Large intestine (tissue), 3 donors: ENCODE results near the gene RNF166. TPM values are rescaled to one million over a fixed set of nuclear protein-coding genes. Genes with fewer than 3 reads are reported as not detected.
A peak's percentile ranks its signal among the peaks of the same experiment; 100 is the strongest.
"Not testable (repeated sequence)": the region's sequence is repeated elsewhere in the genome, so short reads cannot be mapped to it uniquely, and the experiment has no call there.

Experiments
- DNase-seq, 2 donors: peaks; one replicate each; pipeline versions ENCODE4 v3.0.0 to v3.0.0-alpha.2; 2013
- H3K27ac ChIP-seq: one replicate; pipeline ENCODE4 v1.5.1; 2013; ENCODE audit warnings: low read length
- H3K27me3 ChIP-seq: 2 replicates; pipeline ENCODE4 v1.6.1; 2013; ENCODE audit warnings: low read length; ENCODE audit not compliant: control insufficient read depth, insufficient read depth
- H3K36me3 ChIP-seq: 2 replicates; pipeline ENCODE4 v1.6.1; 2013; ENCODE audit warnings: low read length; ENCODE audit not compliant: control insufficient read depth, insufficient read depth
- H3K4me1 ChIP-seq: one replicate; pipeline ENCODE4 v1.6.1; 2013; ENCODE audit warnings: low read length; ENCODE audit not compliant: control insufficient read depth, insufficient read depth
- H3K4me3 ChIP-seq: one replicate; pipeline ENCODE4 v1.5.1; 2013; ENCODE audit warnings: low read length
- H3K9me3 ChIP-seq: one replicate; pipeline ENCODE4 v1.6.1; 2013; ENCODE audit warnings: mild to moderate bottlenecking, low read depth, low read length, moderate library complexity; ENCODE audit not compliant: control insufficient read depth
- WGBS: methylation state at CpG from one replicate; pipeline ENCODE4 v1.1.5; 2013; ENCODE audit warnings: low lambda C conversion rate; ENCODE audit not compliant: insufficient coverage; 5-methylcytosine and 5-hydroxymethylcytosine counted together
- polyA plus RNA-seq: library from polyadenylated mRNA; unstranded; fragments of 120-200 nt; gene quantifications from one replicate; pipeline ENCODE4 v1.2.1, GENCODE V29; 2013

The RNF166 gene
- polyA plus RNA-seq, 1 donor = 13.3 TPM

- Histone ChIP-seq H3K4me3 (no peak overlapping the region), H3K27ac (no peak overlapping the region), H3K27me3 (no peaks in the 10 kb centered on the region), H3K9me3 (no peaks in the 10 kb centered on the region), H3K36me3 (no peaks in the 10 kb centered on the region), H3K4me1 (no peaks in the 10 kb centered on the region)
- WGBS = no CpG with 5 or more reads among the region's 10 CpGs
- no peak for DNase-seq
Observed at GRCh38 chr16:88669980-88670379, 36.2 kb downstream of the RNF166 start.

GRCh38 chr16:88669493-88669892 lies 36.7 kb downstream of the RNF166 start:
- not testable (repeated sequence) for H3K4me1 ChIP-seq, H3K36me3 ChIP-seq, H3K4me3 ChIP-seq, H3K27ac ChIP-seq, H3K9me3 ChIP-seq, H3K27me3 ChIP-seq, DNase-seq
- no CpG with 5 or more reads among the region's 8 CpGs for WGBS

GRCh38 chr16:88667461-88667860 lies 38.7 kb downstream of the RNF166 start:
- no peaks in the 10 kb centered on the region for H3K9me3 ChIP-seq
- no peak overlapping the region for H3K27ac ChIP-seq
- peaks cover 3% of the 10 kb centered on the region for H3K4me1 ChIP-seq
- no peak for DNase-seq
- no peaks in the 10 kb centered on the region for H3K36me3 ChIP-seq
- no CpG with 5 or more reads among the region's 5 CpGs for WGBS
- no peaks in the 10 kb centered on the region for H3K27me3 ChIP-seq
- H3K4me3 ChIP-seq = no peak overlapping the region

- Histone ChIP-seq H3K27ac (no peak overlapping the region), H3K9me3 (no peaks in the 10 kb centered on the region), H3K4me3 (no peak overlapping the region), H3K4me1 (peaks cover 10% of the 10 kb centered on the region), H3K36me3 (no peaks in the 10 kb centered on the region), H3K27me3 (no peaks in the 10 kb centered on the region)
- WGBS = no CpG with 5 or more reads among the region's 3 CpGs
- no peak for DNase-seq
Observed at GRCh38 chr16:88665570-88665969, 40.6 kb downstream of the RNF166 start.

- DNase-seq = no peak
- no peak overlapping the region for H3K27ac ChIP-seq
- WGBS = 100% methylated on average over 1 of the region's 4 CpGs
Observed at GRCh38 chr16:88665148-88665547, 41.1 kb downstream of the RNF166 start.

GRCh38 chr16:88662843-88663606 lies 43.2 kb downstream of the RNF166 start, which contains the start of gene MVD:
Gene MVD (minus strand): TSS chr16:88663091. CDS start chr16:88663080, 11 bp downstream.
- Histone ChIP-seq H3K4me1 (peaks cover 10% of the 10 kb centered on the region), H3K36me3 (peaks cover 1% of the 10 kb centered on the region), H3K27me3 (no peaks in the 10 kb centered on the region), H3K9me3 (no peaks in the 10 kb centered on the region), H3K4me3 (peak within 1 kb of the TSS; percentile 100), H3K27ac (peak within 1 kb of the TSS; percentile 70)
- no CpG with 5 or more reads among the region's 88 CpGs for WGBS
- DNase-seq = peak; percentile 99

More at GRCh38 chr16:88665148-88665547, 41.1 kb downstream of the RNF166 start:
- H3K4me1 ChIP-seq = peaks cover 10% of the 10 kb centered on the region
- no peak overlapping the region for H3K4me3 ChIP-seq
- H3K36me3 ChIP-seq = no peaks in the 10 kb centered on the region
- no peaks in the 10 kb centered on the region for H3K27me3 ChIP-seq
- H3K9me3 ChIP-seq = no peaks in the 10 kb centered on the region

- Histone ChIP-seq H3K9me3 (no peaks in the 10 kb centered on the region), H3K36me3 (peaks cover 7% of the 10 kb centered on the region), H3K4me1 (peaks cover 10% of the 10 kb centered on the region), H3K4me3 (peak overlapping the region; percentile 100), H3K27ac (peak overlapping the region; percentile 70), H3K27me3 (no peaks in the 10 kb centered on the region)
- WGBS = no CpG with 5 or more reads among the region's 49 CpGs
- DNase-seq = peak in 1 of 2 donors; percentile 29
Observed at GRCh38 chr16:88662222-88662842, 43.9 kb downstream of the RNF166 start.

- Histone ChIP-seq H3K27ac (no peak overlapping the region), H3K36me3 (peaks cover 14% of the 10 kb centered on the region), H3K27me3 (no peaks in the 10 kb centered on the region), H3K4me1 (peaks cover 10% of the 10 kb centered on the region), H3K4me3 (no peak overlapping the region), H3K9me3 (no peaks in the 10 kb centered on the region)
- no peak for DNase-seq
- no CpG with 5 or more reads among the region's 10 CpGs for WGBS
Observed at GRCh38 chr16:88661468-88661867, 44.7 kb downstream of the RNF166 start.

GRCh38 chr16:88659160-88659559 lies 47.0 kb downstream of the RNF166 start:
- no peak for DNase-seq
- no peak overlapping the region for H3K27ac ChIP-seq
- H3K36me3 ChIP-seq = peaks cover 30% of the 10 kb centered on the region
- no peaks in the 10 kb centered on the region for H3K9me3 ChIP-seq
- H3K27me3 ChIP-seq = no peaks in the 10 kb centered on the region
- no peak overlapping the region for H3K4me3 ChIP-seq
- peaks cover 9% of the 10 kb centered on the region for H3K4me1 ChIP-seq
- WGBS = no CpG with 5 or more reads among the region's 25 CpGs

GRCh38 chr16:88658714-88659113 lies 47.5 kb downstream of the RNF166 start:
- Histone ChIP-seq H3K4me1 (peaks cover 7% of the 10 kb centered on the region), H3K4me3 (no peak overlapping the region), H3K27ac (no peak overlapping the region), H3K27me3 (no peaks in the 10 kb centered on the region), H3K9me3 (no peaks in the 10 kb centered on the region), H3K36me3 (peaks cover 32% of the 10 kb centered on the region)
- DNase-seq = no peak
- no CpG with 5 or more reads among the region's 15 CpGs for WGBS
